K562 (cell line): Measurements from ENCODE around the gene DPH1. TPM values are rescaled to one million over a fixed set of nuclear protein-coding genes. Genes with fewer than 3 reads are reported as not detected.

Experiments
- ATAC-seq: fragments of 200-7000 bp; cut with Tn5 transposase; 3 replicates; pipeline ENCODE4 v1.9.1; 2020; ENCODE audit warnings: moderate library complexity
- BruUV-seq: library from RNA; stranded (reverse); fragments of 400-500 nt; replicated peaks from 2 replicates; lab custom pipeline; 2021; lab: Mats Ljungman, UMichigan
- CTCF ChIA-PET: fragments of 300-600 bp; formaldehyde crosslinking; extraction: SDS; loops from one replicate; lab custom pipeline; 2021; ENCODE audit warnings: low intra/inter-chr PET ratio; lab: Yijun Ruan, JAX
- POLR2A ChIA-PET: fragments of 300-600, 350-650 bp; sonication (Branson Sonifier 250); formaldehyde crosslinking; extraction: SDS; loops from one replicate; lab custom pipeline; 2021; ENCODE audit warnings: antibody characterized with exemption, inconsistent platforms; lab: Yijun Ruan, JAX
- DNase-seq, 4 experiments: peaks; one replicate each; pipeline versions ENCODE4 v3.0.0 to v3.0.0-alpha.2; 2011 to 2018; ENCODE audit warnings: low spot score in 3 of 4, mixed read lengths in 3 of 4; ENCODE audit errors: extremely low read depth in 1 of 4
- FAIRE-seq: peaks from 2 replicates; lab custom pipeline; 2011; peaks lifted over from hg19 to GRCh38; lab: Jason Lieb, UNC
- H2AFZ ChIP-seq: 2 replicates; pipeline ENCODE4 v1.6.0; 2011; ENCODE audit warnings: low read depth, low read length, control low read depth, inconsistent platforms
- H3K27ac ChIP-seq: fragments of 200-600 bp; 3 replicates; pipeline ENCODE4 v1.8.0; 2011; ENCODE audit warnings: low read depth, mild to moderate bottlenecking, control low read depth, inconsistent platforms, low read length, moderate library complexity, mixed read lengths; ENCODE audit errors: extremely low read depth
- H3K27me3 ChIP-seq, 2 experiments: fragments of 300-600 bp in 1 of 2; 2 replicates in 1 of 2; 3 replicates in 1 of 2; pipeline versions ENCODE4 v1.6.0 to v1.8.0; 2011; ENCODE audit warnings: inconsistent platforms in 2 of 2, low read length in 2 of 2, mild to moderate bottlenecking in 1 of 2, mixed read lengths in 1 of 2, moderate library complexity in 1 of 2; ENCODE audit not compliant: control insufficient read depth in 2 of 2, insufficient read depth in 2 of 2
- H3K36me3 ChIP-seq: fragments of 300-600 bp; 3 replicates; pipeline ENCODE4 v1.8.0; 2011; ENCODE audit warnings: mild to moderate bottlenecking, low read length, inconsistent platforms; ENCODE audit not compliant: control insufficient read depth, insufficient read depth
- H3K4me1 ChIP-seq, 2 experiments: fragments of 200-600 bp in 1 of 2; replicated peaks in 1 of 2; 2 replicates in 1 of 2; 3 replicates in 1 of 2; pipeline versions ENCODE4 v1.5.1 to v1.8.0; 2011; ENCODE audit warnings: inconsistent platforms in 2 of 2, low read length in 2 of 2, mild to moderate bottlenecking in 1 of 2, mixed read lengths in 1 of 2, moderate library complexity in 1 of 2; ENCODE audit not compliant: control insufficient read depth in 2 of 2, insufficient read depth in 2 of 2
- H3K4me2 ChIP-seq: 2 replicates; pipeline ENCODE4 v1.6.1; 2011; ENCODE audit warnings: low read length, control low read depth, inconsistent platforms, mixed read lengths; ENCODE audit not compliant: insufficient read depth
- H3K4me3 ChIP-seq: fragments of 200-600 bp; sonication (generic), shearing (Covaris generic); 2 replicates; pipeline ENCODE4 v1.5.1; 2016; ENCODE audit warnings: control low read depth, inconsistent platforms
- H3K79me2 ChIP-seq: fragments of 200-600 bp; 3 replicates; pipeline ENCODE4 v1.8.0; 2011; ENCODE audit warnings: low read length, inconsistent platforms; ENCODE audit not compliant: control insufficient read depth, insufficient read depth
- H3K9ac ChIP-seq, 2 experiments: 2 replicates each; pipeline versions ENCODE4 v1.6.0 to v1.6.1; 2011; ENCODE audit warnings: low read depth in 2 of 2, low read length in 2 of 2, control low read depth in 1 of 2, inconsistent platforms in 1 of 2, mild to moderate bottlenecking in 1 of 2, mixed read lengths in 1 of 2; ENCODE audit not compliant: insufficient read depth in 1 of 2
- H3K9me1 ChIP-seq: one replicate; pipeline ENCODE4 v1.6.0; 2011; ENCODE audit warnings: inconsistent platforms, mild to moderate bottlenecking, low read length, moderate library complexity; ENCODE audit not compliant: control insufficient read depth, insufficient read depth
- H3K9me3 ChIP-seq: replicated peaks from 2 replicates; pipeline ENCODE4 v1.5.1; 2011; ENCODE audit warnings: low read depth, low read length, inconsistent platforms; ENCODE audit not compliant: control insufficient read depth, insufficient read depth
- H4K20me1 ChIP-seq: replicated peaks from 2 replicates; pipeline ENCODE4 v1.6.1; 2011; ENCODE audit warnings: low read length, inconsistent platforms, mixed read lengths; ENCODE audit not compliant: control insufficient read depth, insufficient read depth
- ATF3 ChIP-seq, 2 experiments: fragments of 450-650 bp in 1 of 2; sonication (generic) in 1 of 2; formaldehyde crosslinking in 1 of 2; IDR thresholded peaks in 1 of 2; conservative IDR thresholded peaks in 1 of 2; 2 replicates each; pipeline versions ENCODE4 v1.6.1 to v1.8.1; 2016 to 2023; ENCODE audit warnings: mild to moderate bottlenecking in 2 of 2, moderate library complexity in 2 of 2, inconsistent platforms in 1 of 2, missing genetic modification reagents in 1 of 2
- ATF7 ChIP-seq: fragments of 450-650 bp; IDR thresholded peaks from 2 replicates; pipeline ENCODE4 v1.7.1; 2014; ENCODE audit warnings: mild to moderate bottlenecking, moderate library complexity
- E2F6 ChIP-seq, 2 experiments: IDR thresholded peaks; 2 replicates each; pipeline ENCODE4 v1.6.1; 2011; ENCODE audit warnings: borderline replicate concordance in 1 of 2, control low read depth in 1 of 2, low read depth in 1 of 2, low read length in 1 of 2, mild to moderate bottlenecking in 1 of 2, mixed read lengths in 1 of 2, moderate library complexity in 1 of 2; ENCODE audit not compliant: insufficient read depth in 1 of 2, insufficient read length in 1 of 2, poor library complexity in 1 of 2, severe bottlenecking in 1 of 2; ENCODE audit errors: extremely low read depth in 1 of 2
- ZBTB49 ChIP-seq: sonication (generic); formaldehyde crosslinking; IDR thresholded peaks from 2 replicates; pipeline ENCODE4 v1.8.0; 2022; ENCODE audit warnings: missing genetic modification reagents, mild to moderate bottlenecking, borderline replicate concordance
- ZNF639 ChIP-seq, 2 experiments: fragments of 200-800 bp in 1 of 2; sonication (Bioruptor generic) in 1 of 2; sonication (generic) in 1 of 2; formaldehyde crosslinking in 1 of 2; IDR thresholded peaks in 1 of 2; conservative IDR thresholded peaks in 1 of 2; 2 replicates each; pipeline versions ENCODE4 v1.5.0 to v1.6.1; 2016 to 2020; ENCODE audit warnings: missing compliant biosample characterization in 1 of 2, missing genetic modification characterization in 1 of 2, missing genetic modification reagents in 1 of 2
- WGBS: fragments of 100-300 bp; shearing (Covaris generic); methylation state at CpG from one replicate; pipeline ENCODE4 v1.1.6; 2016; ENCODE audit warnings: low coverage, mixed read lengths; ENCODE audit not compliant: insufficient coverage; ENCODE audit errors: missing lambda C conversion rate; 5-methylcytosine and 5-hydroxymethylcytosine counted together
- in situ Hi-C: fragments of 300-500 bp; cut with MboI; formaldehyde crosslinking; loops from 4 replicates; pipeline ENCODE4 v1.15.0; 2018; ENCODE audit warnings: inconsistent platforms, mixed read lengths
- intact Hi-C: fragments of 100-400 bp; cut with micrococcal nuclease; formaldehyde crosslinking; loops from 2 replicates; pipeline ENCODE4 v1.14.2; 2022
- polyA plus RNA-seq, 8 experiments: library from polyadenylated mRNA; depleted of rRNA in 4 of 8; stranded (reverse) in 5 of 8; unstranded in 3 of 8; fragments of >200 nt; fragmentation: Nextera tagmentation in 2 of 8; fragmentation: Illumina TruSeq in 1 of 8; extraction: Ambion mirVana in 2 of 8; extraction: Trizol in 1 of 8; gene quantifications; 2 replicates each; pipeline versions ENCODE4 v1.2.1 to v1.2.3, GENCODE V29; 2011 to 2014; ENCODE audit warnings: inconsistent platforms in 1 of 8, missing spikeins in 1 of 8
- total RNA-seq, 7 experiments: library from RNA; depleted of rRNA in 6 of 7; stranded (reverse); fragments of >200 nt in 6 of 7; fragmentation: Illumina TruSeq in 2 of 7; extraction: Trizol in 2 of 7; gene quantifications; 2 replicates each; pipeline versions ENCODE4 v1.2.1 to v1.2.3, GENCODE V29; 2011 to 2021; ENCODE audit warnings: low replicate concordance in 1 of 7

Gene DPH1
- total and polyA plus RNA-seq, 9 of the 15 experiments (the other 6 are each of a cell fraction or from before 2014, with no cell fraction given): 0.42 to 40.6 (median 20.2) TPM

GRCh38 chr17:2089021-2089422 is 59.1 kb downstream of the DPH1 start:
- H3K27me3 ChIP-seq: no peaks in the 10 kb centered on the region
- ChIA-PET POLR2A (interaction anchor here (0.6 to 2.7 kb wide), 4 partner anchors 9 to 218 kb away, joined by 3 to 7 read pairs (median 3); no protein-coding TSS in a partner anchor), CTCF (no interaction called here)
- H3K27ac ChIP-seq: peak overlapping the region; percentile 63; the same call in 2 of the 3 replicates
- FAIRE-seq (no peak), DNase-seq (peak; percentile 16 to 23 (median 20)), ATAC-seq (peak; percentile 58)
- peak overlapping the region; percentile 45 to 82; a peak in 3 of 4 replicates for H3K9ac ChIP-seq
- H3K79me2 ChIP-seq: no peaks in the 10 kb centered on the region
- H2AFZ ChIP-seq: peak overlapping the region; percentile 38; the same call in 1 of the 2 replicates
- intact Hi-C loops (no loop called here), in situ Hi-C loops (no loop called here)
- H3K4me1 ChIP-seq: peaks cover 34 to 40% of the 10 kb centered on the region in 2 experiments
- peaks cover 4% of the 10 kb centered on the region for H3K9me1 ChIP-seq
- H3K4me2 ChIP-seq: peak overlapping the region; percentile 38
- BruUV-seq: no TSS peak
- H3K4me3 ChIP-seq: no peak overlapping the region
- H3K9me3 ChIP-seq: no peaks in the 10 kb centered on the region
- 25% methylated on average over 6 of the region's 8 CpGs for WGBS
- no peaks in the 10 kb centered on the region; the same call in 1 of the 2 replicates for H4K20me1 ChIP-seq
- peaks cover 10% of the 10 kb centered on the region; the same call in 1 of the 3 replicates for H3K36me3 ChIP-seq
- TF ChIP-seq ATF3 (IDR thresholded peaks at IDR 0.05) (peak; percentile 20; the same call in 1 of the 2 replicates), ATF3 (CRISPR knock-in tag; conservative IDR thresholded peaks at IDR 0.05) (no peak), ZBTB49 (CRISPR knock-in tag) (no peak), ATF7 (0 out of 2 replicates have a peak, but pooled peaks have one; percentile 20), E2F6 (IDR thresholded peaks at IDR 0.05; ENCODE audit: borderline replicate concordance in 1 of 2, extremely low read depth in 1 of 2, insufficient read depth in 1 of 2, insufficient read length in 1 of 2, low read depth in 1 of 2, low read length in 1 of 2, poor library complexity in 1 of 2, severe bottlenecking in 1 of 2) (peak in 1 of 2 experiments; percentile 50), ZNF639 (CRISPR knock-in tag; conservative IDR thresholded peaks at IDR 0.05 in 1 of 2, IDR thresholded peaks at IDR 0.05 in 1 of 2) (0 out of 4 replicates have a peak, but pooled peaks of 1 of the 2 experiments have one; percentile 9)
